SK-N-SH (cell line): ENCODE measurements around the gene IL17RE. TPM values are rescaled to one million over a fixed set of nuclear protein-coding genes. Genes with fewer than 3 reads are reported as not detected.
"Not testable (repeated sequence)": the region's sequence is repeated elsewhere in the genome, so short reads cannot be mapped to it uniquely, and the experiment has no call there.

Experiments
- CTCF ChIA-PET: fragments of 300-600, 350-600 bp; formaldehyde crosslinking; extraction: SDS; loops from one replicate; lab custom pipeline; 2021; lab: Yijun Ruan, JAX
- POLR2A ChIA-PET: fragments of 350-600 bp; sonication (Branson Sonifier 250); formaldehyde crosslinking; extraction: SDS; loops from one replicate; lab custom pipeline; 2020; ENCODE audit warnings: antibody characterized with exemption, inconsistent platforms; lab: Yijun Ruan, JAX
- DNase-seq: peaks from one replicate; pipeline ENCODE4 v3.0.0; 2012
- H2AFZ ChIP-seq: fragments of 200-600 bp; sonication (generic); 2 replicates; pipeline ENCODE4 v1.8.1; 2016; ENCODE audit warnings: antibody characterized with exemption, mild to moderate bottlenecking, low read depth
- H3F3A ChIP-seq: fragments of 200-600 bp; sonication (generic); replicated peaks from 2 replicates; pipeline ENCODE3; 2016; ENCODE audit warnings: antibody characterized with exemption, mild to moderate bottlenecking; ENCODE audit not compliant: insufficient read depth
- H3K27ac ChIP-seq, 2 experiments: fragments of 200-500 bp in 1 of 2; fragments of 200-600 bp in 1 of 2; sonication (Bioruptor generic) in 1 of 2; sonication (generic), shearing (Covaris generic) in 1 of 2; 2 replicates each; pipeline versions ENCODE4 v1.5.1 to v1.6.1; 2014 to 2016; ENCODE audit warnings: low read depth in 2 of 2, inconsistent platforms in 1 of 2, low read length in 1 of 2, mild to moderate bottlenecking in 1 of 2, mixed read lengths in 1 of 2
- H3K27me3 ChIP-seq: fragments of 200-600 bp; sonication (generic), shearing (Covaris generic); 2 replicates; pipeline ENCODE4 v1.6.1; 2016; ENCODE audit warnings: mixed run types; ENCODE audit not compliant: insufficient read depth
- H3K36me3 ChIP-seq, 2 experiments: fragments of 200-500 bp in 1 of 2; fragments of 200-600 bp in 1 of 2; sonication (Bioruptor generic) in 1 of 2; sonication (generic) in 1 of 2; replicated peaks in 1 of 2; 2 replicates each; pipeline versions ENCODE3 to v1.5.1; 2014 to 2016; ENCODE audit warnings: low read length in 1 of 2, mild to moderate bottlenecking in 1 of 2; ENCODE audit not compliant: insufficient read depth in 2 of 2, control insufficient read depth in 1 of 2
- H3K4me1 ChIP-seq, 2 experiments: fragments of 200-500 bp in 1 of 2; fragments of 200-600 bp in 1 of 2; sonication (Bioruptor generic) in 1 of 2; sonication (generic), shearing (Covaris generic) in 1 of 2; 2 replicates each; pipeline versions ENCODE4 v1.5.1 to v1.6.1; 2014 to 2016; ENCODE audit warnings: low read depth in 1 of 2, low read length in 1 of 2, mixed run types in 1 of 2; ENCODE audit not compliant: insufficient read depth in 2 of 2, control insufficient read depth in 1 of 2
- H3K4me2 ChIP-seq: fragments of 200-600 bp; sonication (generic), shearing (Covaris generic); 2 replicates; pipeline ENCODE4 v1.6.1; 2017; ENCODE audit warnings: mixed run types
- H3K4me3 ChIP-seq, 2 experiments: fragments of 200-500 bp in 1 of 2; fragments of 200-600 bp in 1 of 2; sonication (Bioruptor generic) in 1 of 2; sonication (generic), shearing (Covaris generic) in 1 of 2; 2 replicates each; pipeline versions ENCODE4 v1.5.1 to v1.8.1; 2014 to 2016; ENCODE audit warnings: low read depth in 2 of 2, inconsistent platforms in 1 of 2, low read length in 1 of 2, mild to moderate bottlenecking in 1 of 2, mixed read lengths in 1 of 2, moderate library complexity in 1 of 2
- H3K79me2 ChIP-seq: fragments of 200-600 bp; sonication (generic); 2 replicates; pipeline ENCODE4 v1.8.1; 2017; ENCODE audit warnings: mild to moderate bottlenecking; ENCODE audit not compliant: insufficient read depth
- H3K9ac ChIP-seq: fragments of 200-600 bp; sonication (generic); 2 replicates; pipeline ENCODE4 v1.6.1; 2017; ENCODE audit warnings: mixed run types
- H3K9me2 ChIP-seq: fragments of 200-600 bp; sonication (generic); 2 replicates; pipeline ENCODE4 v1.6.1; 2017; ENCODE audit warnings: mixed run types
- H3K9me3 ChIP-seq: fragments of 200-600 bp; sonication (generic); 2 replicates; pipeline ENCODE4 v1.6.1; 2017; ENCODE audit warnings: mixed run types, mild to moderate bottlenecking, moderate library complexity
- H4K20me1 ChIP-seq: fragments of 200-600 bp; sonication (generic); 2 replicates; pipeline ENCODE4 v1.6.1; 2017; ENCODE audit warnings: mild to moderate bottlenecking, mixed run types; ENCODE audit not compliant: insufficient read depth
- ELF1 ChIP-seq: IDR thresholded peaks from 2 replicates; pipeline ENCODE4 v1.4.0; 2012
- EP300 ChIP-seq, 2 experiments: IDR thresholded peaks; 2 replicates each; pipeline versions ENCODE4 v1.4.0 to v1.6.1; 2012; ENCODE audit warnings: borderline replicate concordance in 1 of 2, low read depth in 1 of 2, low read length in 1 of 2
- FOSL2 ChIP-seq: IDR thresholded peaks from 2 replicates; pipeline ENCODE4 v1.4.0; 2012; ENCODE audit warnings: low read depth, mild to moderate bottlenecking, moderate library complexity, borderline replicate concordance
- FOXJ3 ChIP-seq: sonication (generic); formaldehyde crosslinking; IDR thresholded peaks from 2 replicates; pipeline ENCODE4 v1.5.1; 2020; ENCODE audit warnings: mild to moderate bottlenecking, missing genetic modification reagents
- FOXM1 ChIP-seq: IDR thresholded peaks from 2 replicates; pipeline ENCODE4 v1.4.0; 2012; ENCODE audit warnings: low read depth, mild to moderate bottlenecking
- IRF3 ChIP-seq: fragments of 150-350 bp; IDR thresholded peaks from 2 replicates; pipeline ENCODE4 v1.6.1; 2016; ENCODE audit warnings: mild to moderate bottlenecking, low read depth, low read length
- MXI1 ChIP-seq: IDR thresholded peaks from 2 replicates; pipeline ENCODE4 v1.6.1; 2012; ENCODE audit warnings: mild to moderate bottlenecking, low read depth, low read length, improper control_type of control experiment
- NRF1 ChIP-seq: IDR thresholded peaks from 2 replicates; pipeline ENCODE4 v1.6.1; 2012; ENCODE audit warnings: low read depth, mild to moderate bottlenecking, low read length
- PBX3 ChIP-seq: IDR thresholded peaks from 2 replicates; pipeline ENCODE4; 2012
- RAD21 ChIP-seq: IDR thresholded peaks from 2 replicates; pipeline ENCODE4 v1.6.1; 2012; ENCODE audit warnings: mild to moderate bottlenecking, low read length
- RCOR1 ChIP-seq: fragments of 150-350 bp; IDR thresholded peaks from 2 replicates; pipeline ENCODE4 v1.6.1; 2017; ENCODE audit warnings: antibody characterized with exemption, low read length
- RFX5 ChIP-seq: IDR thresholded peaks from 2 replicates; pipeline ENCODE4 v1.6.1; 2012; ENCODE audit warnings: mild to moderate bottlenecking, improper control_type of control experiment, low read length
- RXRA ChIP-seq: IDR thresholded peaks from 2 replicates; pipeline ENCODE4 v1.4.0; 2012; ENCODE audit warnings: low read depth, mild to moderate bottlenecking, borderline replicate concordance
- SMC3 ChIP-seq: IDR thresholded peaks from 2 replicates; pipeline ENCODE4 v1.6.1; 2012; ENCODE audit warnings: low read depth, low read length, improper control_type of control experiment
- TAF1 ChIP-seq: IDR thresholded peaks from 2 replicates; pipeline ENCODE4 v1.6.1; 2012; ENCODE audit warnings: low read depth, mild to moderate bottlenecking, low read length, moderate library complexity, borderline replicate concordance
- USF2 ChIP-seq: fragments of 150-350 bp; IDR thresholded peaks from 2 replicates; pipeline ENCODE4 v1.6.1; 2017; ENCODE audit warnings: antibody characterized with exemption, low read length, low read depth, borderline replicate concordance
- ZBTB33 ChIP-seq: IDR thresholded peaks from 2 replicates; pipeline ENCODE4 v1.4.0; 2012; ENCODE audit warnings: low read depth, borderline replicate concordance
- WGBS: methylation state at CpG from one replicate; pipeline ENCODE4 v1.1.6; 2017; ENCODE audit warnings: low lambda C conversion rate; 5-methylcytosine and 5-hydroxymethylcytosine counted together
- polyA plus RNA-seq, 3 experiments: library from polyadenylated mRNA; depleted of rRNA; stranded (reverse); fragments of >200 nt; gene quantifications; 2 replicates each; pipeline ENCODE4 v1.2.3, GENCODE V29; 2012

IL17RE gene
- polyA plus RNA-seq, 1 of the 3 experiments (the other 2 are of a cell fraction), result 0.95 TPM

- not testable (repeated sequence) for H3K9me2 ChIP-seq, H3K27me3 ChIP-seq, DNase-seq, H3K4me2 ChIP-seq, H4K20me1 ChIP-seq, H3K79me2 ChIP-seq, H3K4me3 ChIP-seq, H3F3A ChIP-seq, H3K9ac ChIP-seq, H3K36me3 ChIP-seq, H3K27ac ChIP-seq, H3K9me3 ChIP-seq, H2AFZ ChIP-seq
- ChIA-PET CTCF (interaction anchor here (1.0 kb wide), 1 partner anchor 10 kb away, joined by 4 read pairs; no protein-coding TSS in a partner anchor), POLR2A (interaction anchor here (0.6 kb wide), 1 partner anchor 132 kb away, joined by 4 read pairs; no protein-coding TSS in a partner anchor)
- peaks cover 6 to 12% of the 10 kb centered on the region in 2 experiments; a peak in 3 of 4 replicates for H3K4me1 ChIP-seq
- 92% methylated on average over 6 of the region's 6 CpGs for WGBS
These were observed 1.7 kb upstream of the IL17RE start for GRCh38 chr3:9900965-9901415.

- CTCF ChIA-PET, result interaction anchor here (0.6 to 1.0 kb wide), 3 partner anchors 11 to 92 kb away, joined by 3 to 4 read pairs (median 3); no protein-coding TSS in a partner anchor
- Histone ChIP-seq H3K9me2 (no peaks in the 10 kb centered on the region), H3K9me3 (no peaks in the 10 kb centered on the region), H3K4me2 (no peak overlapping the region), H3K27me3 (no peaks in the 10 kb centered on the region), H3K27ac (no peak overlapping the region), H3F3A (peaks cover 10% of the 10 kb centered on the region), H3K4me1 (peaks cover 6 to 12% of the 10 kb centered on the region in 2 experiments; a peak in 3 of 4 replicates), H3K79me2 (no peaks in the 10 kb centered on the region), H3K4me3 (no peak overlapping the region), H3K9ac (no peak overlapping the region), H4K20me1 (no peaks in the 10 kb centered on the region), H2AFZ (no peak overlapping the region), H3K36me3 (no peaks in the 10 kb centered on the region)
- no peak for DNase-seq
- TF ChIP-seq ZBTB33 (no peak), SMC3 (no peak), TAF1 (no peak), NRF1 (no peak), RAD21 (no peak), EP300 (IDR thresholded peaks at IDR 0.05; ENCODE audit: borderline replicate concordance in 1 of 2, low read depth in 1 of 2, low read length in 1 of 2) (no peak), USF2 (no peak), ELF1 (no peak), RFX5 (no peak), FOSL2 (no peak), FOXM1 (no peak), FOXJ3 (CRISPR knock-in tag) (no peak), PBX3 (no peak), IRF3 (no peak), RXRA (no peak), MXI1 (no peak), RCOR1 (no peak)
- 100% methylated on average over 1 of the region's 5 CpGs for WGBS
- POLR2A ChIA-PET, result interaction anchor here (0.7 kb wide), 1 partner anchor 63 kb away, joined by 4 read pairs; no protein-coding TSS in a partner anchor
These were observed 681 bp upstream of the IL17RE start for GRCh38 chr3:9901967-9902366.
